GM12878 (cell line): ENCODE results near the gene DGKB. TPM values are rescaled to one million over a fixed set of nuclear protein-coding genes. Genes with fewer than 3 reads are reported as not detected.

Source experiments
- ATAC-seq: fragments of 200-7000 bp; cut with Tn5 transposase; 3 replicates; pipeline ENCODE4 v1.9.1; 2020; ENCODE audit warnings: mild to moderate bottlenecking, moderate library complexity
- BruUV-seq: library from RNA; stranded (reverse); fragments of 400-500 nt; replicated peaks from 2 replicates; lab custom pipeline; 2021; lab: Mats Ljungman, UMichigan
- CTCF ChIA-PET: fragments of 300-600 bp; sonication (Branson Sonifier 250); formaldehyde crosslinking; extraction: SDS; loops from one replicate; lab custom pipeline; 2021; ENCODE audit warnings: inconsistent platforms; lab: Yijun Ruan, JAX
- POLR2A ChIA-PET: fragments of 350-600 bp; formaldehyde crosslinking; extraction: SDS; loops from one replicate; lab custom pipeline; 2021; ENCODE audit warnings: inconsistent platforms; lab: Charles Lee
- RAD21 ChIA-PET: fragments of 300-600 bp; sonication (Branson Sonifier 250); formaldehyde crosslinking; loops from one replicate; lab custom pipeline; 2023; ENCODE audit warnings: antibody characterized with exemption; ENCODE audit not compliant: unreplicated experiment; lab: Charles Lee
- SMC1A ChIA-PET: fragments of 300-600 bp; sonication (Branson Sonifier 250); formaldehyde crosslinking; loops from one replicate; lab custom pipeline; 2023; ENCODE audit not compliant: unreplicated experiment, uncharacterized antibody; lab: Charles Lee
- DNase-seq: peaks from one replicate; pipeline ENCODE4 v3.0.0-alpha.2; 2011; ENCODE audit warnings: low read depth, low spot score
- FAIRE-seq: peaks from 3 replicates; lab custom pipeline; 2011; peaks lifted over from hg19 to GRCh38; lab: Jason Lieb, UNC
- H2AFZ ChIP-seq: 2 replicates; pipeline ENCODE4 v1.6.0; 2011; ENCODE audit warnings: low read depth, low read length, control low read depth; ENCODE audit not compliant: control insufficient read depth
- H3K27ac ChIP-seq: 2 replicates; pipeline ENCODE4 v1.5.1; 2011; ENCODE audit warnings: control low read depth; ENCODE audit not compliant: control insufficient read depth, insufficient read depth
- H3K27me3 ChIP-seq, 2 experiments: replicated peaks in 1 of 2; 2 replicates each; pipeline versions ENCODE4 v1.6.0 to v1.6.1; 2011; ENCODE audit warnings: low read length in 1 of 2; ENCODE audit not compliant: control insufficient read depth in 2 of 2, insufficient read depth in 2 of 2
- H3K36me3 ChIP-seq, 2 experiments: 2 replicates each; pipeline ENCODE4 v1.5.1; 2011; ENCODE audit warnings: low read length in 1 of 2; ENCODE audit not compliant: control insufficient read depth in 2 of 2, insufficient read depth in 2 of 2
- H3K4me1 ChIP-seq: 2 replicates; pipeline ENCODE4 v1.6.1; 2011; ENCODE audit warnings: mild to moderate bottlenecking, low read length, moderate library complexity, mixed read lengths; ENCODE audit not compliant: control insufficient read depth, insufficient read depth
- H3K4me2 ChIP-seq: 2 replicates; pipeline ENCODE4 v1.6.0; 2011; ENCODE audit warnings: control low read depth; ENCODE audit not compliant: control insufficient read depth, insufficient read depth
- H3K4me3 ChIP-seq: fragments of 200-600 bp; sonication (generic); 2 replicates; pipeline ENCODE4 v1.5.1; 2016
- H3K79me2 ChIP-seq: 2 replicates; pipeline ENCODE4 v1.6.0; 2011; ENCODE audit warnings: low read length; ENCODE audit not compliant: control insufficient read depth, insufficient read depth
- H3K9ac ChIP-seq: 2 replicates; pipeline ENCODE4 v1.8.0; 2011; ENCODE audit warnings: low read length, control low read depth, mixed read lengths; ENCODE audit not compliant: control insufficient read depth, insufficient read depth
- H3K9me3 ChIP-seq: replicated peaks from 3 replicates; pipeline ENCODE4 v1.5.1; 2011; ENCODE audit warnings: mild to moderate bottlenecking, low read length; ENCODE audit not compliant: control insufficient read depth, insufficient read depth
- H4K20me1 ChIP-seq: 2 replicates; pipeline ENCODE4 v1.6.0; 2011; ENCODE audit not compliant: control insufficient read depth, insufficient read depth
- FOXM1 ChIP-seq: IDR thresholded peaks from 2 replicates; pipeline ENCODE4 v1.6.1; 2012; ENCODE audit warnings: low read depth, mild to moderate bottlenecking, inconsistent platforms, low read length, moderate library complexity
- HDAC2 ChIP-seq: fragments of 200-600 bp; sonication (generic); IDR thresholded peaks from 2 replicates; pipeline ENCODE4 v1.6.1; 2017
- NFXL1 ChIP-seq: fragments of 450-650 bp; IDR thresholded peaks from 2 replicates; pipeline ENCODE4 v1.6.1; 2017; ENCODE audit warnings: antibody characterized with exemption, mild to moderate bottlenecking, borderline replicate concordance
- PAX8 ChIP-seq: fragments of 450-650 bp; IDR thresholded peaks from 2 replicates; pipeline ENCODE4 v1.6.1; 2017; ENCODE audit warnings: mild to moderate bottlenecking, moderate library complexity
- PML ChIP-seq: IDR thresholded peaks from 2 replicates; pipeline ENCODE4 v1.6.1; 2012; ENCODE audit warnings: low read length, inconsistent platforms
- SP1 ChIP-seq: IDR thresholded peaks from one replicate; pipeline ENCODE4 v1.6.1; 2011; ENCODE audit warnings: low read depth, low read length
- SPI1 ChIP-seq: IDR thresholded peaks from 2 replicates; pipeline ENCODE4 v1.6.1; 2011; ENCODE audit warnings: low read depth, mild to moderate bottlenecking, low read length, moderate library complexity, borderline replicate concordance; ENCODE audit not compliant: insufficient read depth
- ZBED1 ChIP-seq: IDR thresholded peaks from 2 replicates; pipeline ENCODE4 v1.6.1; 2016; ENCODE audit warnings: borderline replicate concordance
- ZNF24 ChIP-seq: fragments of 450-650 bp; IDR thresholded peaks from 2 replicates; pipeline ENCODE4 v1.6.1; 2017; ENCODE audit warnings: antibody characterized with exemption, mild to moderate bottlenecking
- ZNF384 ChIP-seq: IDR thresholded peaks from 2 replicates; pipeline ENCODE4 v1.6.1; 2012; ENCODE audit warnings: low read depth, mild to moderate bottlenecking, low read length, improper control_type of control experiment, borderline replicate concordance
- WGBS: methylation state at CpG from one replicate; pipeline ENCODE4 v1.1.6; 2016; ENCODE audit warnings: low lambda C conversion rate; ENCODE audit not compliant: insufficient replicate concordance, insufficient coverage; ENCODE audit errors: missing lambda C conversion rate; 5-methylcytosine and 5-hydroxymethylcytosine counted together
- in situ Hi-C: fragments of 300-500 bp; cut with MboI; formaldehyde crosslinking; loops from 9 replicates; pipeline ENCODE4 v1.14.3; 2018; ENCODE audit warnings: mixed read lengths
- intact Hi-C: fragments of 100-400 bp; cut with micrococcal nuclease; formaldehyde crosslinking; loops from one replicate; pipeline ENCODE4 v1.14.2; 2022; ENCODE audit not compliant: unreplicated experiment
- polyA plus RNA-seq, 11 experiments: library from polyadenylated mRNA; depleted of rRNA in 4 of 11; unstranded in 6 of 11; stranded (reverse) in 5 of 11; fragments of >200 nt; fragmentation: Nextera tagmentation in 4 of 11; fragmentation: Illumina TruSeq in 1 of 11; extraction: Ambion mirVana in 4 of 11; extraction: Trizol in 1 of 11; gene quantifications; 1 replicate in 1 of 11; 2 replicates in 10 of 11; pipeline versions ENCODE4 v1.2.1 to v1.2.3, GENCODE V29; 2011 to 2016; ENCODE audit warnings: inconsistent platforms in 2 of 11, missing spikeins in 2 of 11, low read depth in 1 of 11
- total RNA-seq, 4 experiments: library from RNA; depleted of rRNA in 3 of 4; stranded (reverse); fragments of >200 nt in 3 of 4; fragmentation: Illumina TruSeq in 1 of 4; extraction: Trizol in 1 of 4; gene quantifications; 2 replicates each; pipeline versions ENCODE4 v1.2.1 to v1.2.3, GENCODE V29; 2013 to 2021
- TF ChIP-seq, protein P1 (sequence below): fragments of 450-650 bp; IDR thresholded peaks from 2 replicates; pipeline ENCODE4 v1.6.1; 2017; ENCODE audit warnings: mild to moderate bottlenecking, moderate library complexity
- TF ChIP-seq, protein P2 (sequence below): IDR thresholded peaks from 2 replicates; pipeline ENCODE4 v1.6.1; 2011; ENCODE audit warnings: mild to moderate bottlenecking, low read depth, low read length, moderate library complexity; ENCODE audit not compliant: insufficient replicate concordance
- TF ChIP-seq, protein P3 (sequence below): IDR thresholded peaks from 2 replicates; pipeline ENCODE4 v1.6.1; 2012; ENCODE audit warnings: low read depth, low read length, improper control_type of control experiment
- TF ChIP-seq, protein P4 (sequence below): IDR thresholded peaks from 2 replicates; pipeline ENCODE4 v1.6.1; 2011; ENCODE audit warnings: borderline replicate concordance, low read depth, mild to moderate bottlenecking, moderate library complexity, mixed read lengths, low read length; ENCODE audit not compliant: insufficient read depth; ENCODE audit errors: extremely low read length

Gene DGKB
- total and polyA plus RNA-seq, 10 of the 15 experiments (the other 5 are each of a cell fraction or from before 2014, with no cell fraction given): 0.02 to 0.10 (median 0.04) TPM; not detected in 6

DNA sequence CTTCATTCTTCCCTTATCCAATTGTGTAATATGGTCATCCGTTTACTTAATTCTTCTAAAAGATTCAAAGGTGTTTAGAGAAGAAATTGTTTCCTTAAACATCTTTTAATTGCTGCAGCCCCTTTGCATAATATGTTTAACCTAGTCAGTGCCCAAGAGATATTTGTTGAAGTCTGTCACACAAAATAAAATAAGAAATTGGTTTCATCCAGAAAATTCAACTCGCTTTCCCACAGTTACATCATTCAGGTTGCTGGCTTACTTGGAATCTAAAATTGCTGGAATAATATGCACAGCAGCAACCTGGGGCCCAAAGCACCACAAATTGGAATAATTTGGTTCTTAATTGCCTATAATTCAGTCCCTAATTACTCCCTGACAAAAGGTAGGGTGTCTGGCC lies 758.0 kb downstream of the DGKB start:
- intact Hi-C loops: no loop called here
- ChIA-PET RAD21 (no interaction called here), SMC1A (interaction anchor here (0.6 to 1.8 kb wide), 2 partner anchors 18 to 31 kb away, joined by 3 read pairs; no protein-coding TSS in a partner anchor), CTCF (no interaction called here), POLR2A (no interaction called here)
- 26% methylated on average over 2 of the region's 2 CpGs for WGBS
- Histone ChIP-seq H4K20me1 (no peaks in the 10 kb centered on the region), H3K4me1 (no peaks in the 10 kb centered on the region), H3K36me3 (no peaks in the 10 kb centered on the region), H3K27ac (no peak overlapping the region), H3K9me3 (no peaks in the 10 kb centered on the region), H3K9ac (no peak overlapping the region), H3K79me2 (no peaks in the 10 kb centered on the region), H3K4me2 (no peak overlapping the region), H3K27me3 (no peaks in the 10 kb centered on the region), H3K4me3 (no peak overlapping the region), H2AFZ (no peak overlapping the region)
- ATAC-seq: no peak
- in situ Hi-C loops: no loop called here
- no peak for DNase-seq
- FAIRE-seq: no peak
- BruUV-seq: no TSS peak
- TF ChIP-seq ZNF24 (no peak), FOXM1 (no peak), NFXL1 (no peak), PML (no peak), HDAC2 (no peak), SPI1 (no peak), SP1 (no peak), ZBED1 (no peak), PAX8 (no peak), ZNF384 (no peak)
- TF ChIP-seq, protein P1, sequence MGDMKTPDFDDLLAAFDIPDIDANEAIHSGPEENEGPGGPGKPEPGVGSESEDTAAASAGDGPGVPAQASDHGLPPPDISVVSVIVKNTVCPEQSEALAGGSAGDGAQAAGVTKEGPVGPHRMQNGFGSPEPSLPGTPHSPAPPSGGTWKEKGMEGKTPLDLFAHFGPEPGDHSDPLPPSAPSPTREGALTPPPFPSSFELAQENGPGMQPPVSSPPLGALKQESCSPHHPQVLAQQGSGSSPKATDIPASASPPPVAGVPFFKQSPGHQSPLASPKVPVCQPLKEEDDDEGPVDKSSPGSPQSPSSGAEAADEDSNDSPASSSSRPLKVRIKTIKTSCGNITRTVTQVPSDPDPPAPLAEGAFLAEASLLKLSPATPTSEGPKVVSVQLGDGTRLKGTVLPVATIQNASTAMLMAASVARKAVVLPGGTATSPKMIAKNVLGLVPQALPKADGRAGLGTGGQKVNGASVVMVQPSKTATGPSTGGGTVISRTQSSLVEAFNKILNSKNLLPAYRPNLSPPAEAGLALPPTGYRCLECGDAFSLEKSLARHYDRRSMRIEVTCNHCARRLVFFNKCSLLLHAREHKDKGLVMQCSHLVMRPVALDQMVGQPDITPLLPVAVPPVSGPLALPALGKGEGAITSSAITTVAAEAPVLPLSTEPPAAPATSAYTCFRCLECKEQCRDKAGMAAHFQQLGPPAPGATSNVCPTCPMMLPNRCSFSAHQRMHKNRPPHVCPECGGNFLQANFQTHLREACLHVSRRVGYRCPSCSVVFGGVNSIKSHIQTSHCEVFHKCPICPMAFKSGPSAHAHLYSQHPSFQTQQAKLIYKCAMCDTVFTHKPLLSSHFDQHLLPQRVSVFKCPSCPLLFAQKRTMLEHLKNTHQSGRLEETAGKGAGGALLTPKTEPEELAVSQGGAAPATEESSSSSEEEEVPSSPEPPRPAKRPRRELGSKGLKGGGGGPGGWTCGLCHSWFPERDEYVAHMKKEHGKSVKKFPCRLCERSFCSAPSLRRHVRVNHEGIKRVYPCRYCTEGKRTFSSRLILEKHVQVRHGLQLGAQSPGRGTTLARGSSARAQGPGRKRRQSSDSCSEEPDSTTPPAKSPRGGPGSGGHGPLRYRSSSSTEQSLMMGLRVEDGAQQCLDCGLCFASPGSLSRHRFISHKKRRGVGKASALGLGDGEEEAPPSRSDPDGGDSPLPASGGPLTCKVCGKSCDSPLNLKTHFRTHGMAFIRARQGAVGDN: no peak
- TF ChIP-seq, protein P2, sequence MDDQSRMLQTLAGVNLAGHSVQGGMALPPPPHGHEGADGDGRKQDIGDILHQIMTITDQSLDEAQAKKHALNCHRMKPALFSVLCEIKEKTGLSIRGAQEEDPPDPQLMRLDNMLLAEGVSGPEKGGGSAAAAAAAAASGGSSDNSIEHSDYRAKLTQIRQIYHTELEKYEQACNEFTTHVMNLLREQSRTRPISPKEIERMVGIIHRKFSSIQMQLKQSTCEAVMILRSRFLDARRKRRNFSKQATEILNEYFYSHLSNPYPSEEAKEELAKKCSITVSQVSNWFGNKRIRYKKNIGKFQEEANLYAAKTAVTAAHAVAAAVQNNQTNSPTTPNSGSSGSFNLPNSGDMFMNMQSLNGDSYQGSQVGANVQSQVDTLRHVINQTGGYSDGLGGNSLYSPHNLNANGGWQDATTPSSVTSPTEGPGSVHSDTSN: no peak
- TF ChIP-seq, protein P3, sequence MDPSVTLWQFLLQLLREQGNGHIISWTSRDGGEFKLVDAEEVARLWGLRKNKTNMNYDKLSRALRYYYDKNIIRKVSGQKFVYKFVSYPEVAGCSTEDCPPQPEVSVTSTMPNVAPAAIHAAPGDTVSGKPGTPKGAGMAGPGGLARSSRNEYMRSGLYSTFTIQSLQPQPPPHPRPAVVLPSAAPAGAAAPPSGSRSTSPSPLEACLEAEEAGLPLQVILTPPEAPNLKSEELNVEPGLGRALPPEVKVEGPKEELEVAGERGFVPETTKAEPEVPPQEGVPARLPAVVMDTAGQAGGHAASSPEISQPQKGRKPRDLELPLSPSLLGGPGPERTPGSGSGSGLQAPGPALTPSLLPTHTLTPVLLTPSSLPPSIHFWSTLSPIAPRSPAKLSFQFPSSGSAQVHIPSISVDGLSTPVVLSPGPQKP: no peak
- TF ChIP-seq, protein P4, sequence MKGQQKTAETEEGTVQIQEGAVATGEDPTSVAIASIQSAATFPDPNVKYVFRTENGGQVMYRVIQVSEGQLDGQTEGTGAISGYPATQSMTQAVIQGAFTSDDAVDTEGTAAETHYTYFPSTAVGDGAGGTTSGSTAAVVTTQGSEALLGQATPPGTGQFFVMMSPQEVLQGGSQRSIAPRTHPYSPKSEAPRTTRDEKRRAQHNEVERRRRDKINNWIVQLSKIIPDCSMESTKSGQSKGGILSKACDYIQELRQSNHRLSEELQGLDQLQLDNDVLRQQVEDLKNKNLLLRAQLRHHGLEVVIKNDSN: no peak
